Esophagus muscularis mucosa (tissue), 4 donors: Measurements from ENCODE around the gene LCE2D. TPM values are rescaled to one million over a fixed set of nuclear protein-coding genes. Genes with fewer than 3 reads are reported as not detected.

Source experiments
- small RNA-seq, 3 donors: library from RNA; depleted of rRNA; stranded (forward); fragments of <200 nt; gene quantifications; one replicate each; pipeline ENCODE3, GENCODE V24; 2016
- total RNA-seq, 4 donors: library from RNA; depleted of rRNA; stranded (reverse); fragments of >200 nt; gene quantifications; one replicate each; pipeline versions ENCODE4 v1.1.0 to v1.2.1, GENCODE V29; 2016

LCE2D gene
- total RNA-seq, 4 donors from 2014 or later, result not detected

Small RNAs within 50 kb of the gene (small RNA-seq; reads per million reads assigned to genes)
- 0 reads per million in 3 donors for gene LCE3A
- gene LCE3B, result 0 reads per million in 3 donors

Other genes with a start within 250 kb of the LCE2D start
- gene CRNN, start 249.1 kb upstream of the LCE2D start, total RNA-seq, result 1 to 10 TPM in 1 of 4 donors, under 1 TPM in 1, not detected in 2; 0.23 to 3.7 TPM
- not detected for gene LCE5A, start 152.6 kb upstream of the LCE2D start, total RNA-seq
- not detected for gene CRCT1, start 148.9 kb upstream of the LCE2D start, total RNA-seq
- not detected for gene LCE3E, start 96.6 kb upstream of the LCE2D start, total RNA-seq
- not detected for gene LCE3D, start 82.9 kb upstream of the LCE2D start, total RNA-seq
- gene LCE3C, start 63.1 kb upstream of the LCE2D start, total RNA-seq, result not detected
- not detected for gene LCE3B, start 49.6 kb upstream of the LCE2D start, total RNA-seq
- not detected for gene LCE3A, start 40.3 kb upstream of the LCE2D start, total RNA-seq
- not detected for gene LCE2C, start 11.9 kb downstream of the LCE2D start, total RNA-seq
- not detected for gene LCE2B, start 22.7 kb downstream of the LCE2D start, total RNA-seq
- gene LCE2A, start 35.0 kb downstream of the LCE2D start, total RNA-seq, result not detected
- not detected for gene LCE4A, start 44.8 kb downstream of the LCE2D start, total RNA-seq
- not detected for gene KPRP, start 94.6 kb downstream of the LCE2D start, total RNA-seq
- gene LCE1F, start 111.8 kb downstream of the LCE2D start, total RNA-seq, result not detected
- not detected for gene LCE1E, start 122.9 kb downstream of the LCE2D start, total RNA-seq
- gene LCE1D, start 133.3 kb downstream of the LCE2D start, total RNA-seq, result not detected
- not detected for gene LCE1C, start 143.3 kb downstream of the LCE2D start, total RNA-seq
- not detected for gene LCE1B, start 148.6 kb downstream of the LCE2D start, total RNA-seq
- not detected for gene LCE1A, start 164.1 kb downstream of the LCE2D start, total RNA-seq
- gene LCE6A, start 179.5 kb downstream of the LCE2D start, total RNA-seq, result not detected
- not detected for gene LCE7A, start 196.6 kb downstream of the LCE2D start, total RNA-seq
- gene SMCP, start 214.9 kb downstream of the LCE2D start, total RNA-seq, result not detected
- gene IVL, start 245.2 kb downstream of the LCE2D start, total RNA-seq, result not detected